Esophagus muscularis mucosa (tissue), 4 donors: ENCODE results near the gene NRP1. TPM values are rescaled to one million over a fixed set of nuclear protein-coding genes. Genes with fewer than 3 reads are reported as not detected.

Experiments
- DNase-seq: peaks from one replicate; pipeline ENCODE4 v3.0.0-alpha.2; 2017; ENCODE audit errors: extremely low spot score
- H3K27ac ChIP-seq, 4 donors: fragments of 200-600 bp; sonication (generic); replicated peaks in 1 of 4; 1 replicate in 3 of 4; 2 replicates in 1 of 4; pipeline ENCODE4 v1.5.1; 2016 to 2019; ENCODE audit warnings: mild to moderate bottlenecking in 1 of 4
- H3K27me3 ChIP-seq, 4 donors: fragments of 200-600 bp; sonication (generic); one replicate each; pipeline versions ENCODE4 v1.5.1 to v1.6.0; 2016 to 2019
- H3K36me3 ChIP-seq, 4 donors: fragments of 200-600 bp; sonication (generic); one replicate each; pipeline ENCODE4 v1.5.1; 2016 to 2019
- H3K4me1 ChIP-seq, 4 donors: fragments of 200-600 bp; sonication (generic); one replicate each; pipeline ENCODE4 v1.5.1; 2016 to 2019
- H3K4me3 ChIP-seq, 4 donors: fragments of 200-600 bp; sonication (generic); 1 replicate in 2 of 4; 2 replicates in 2 of 4; pipeline ENCODE4 v1.5.1; 2016 to 2019; ENCODE audit warnings: mild to moderate bottlenecking in 4 of 4, moderate library complexity in 1 of 4
- H3K9me3 ChIP-seq, 4 donors: fragments of 200-600 bp; sonication (generic); 1 replicate in 3 of 4; 2 replicates in 1 of 4; pipeline ENCODE4 v1.5.1; 2016 to 2019
- EP300 ChIP-seq: sonication (generic); formaldehyde crosslinking; IDR thresholded peaks from one replicate; pipeline ENCODE4 v1.6.1; 2017; ENCODE audit warnings: antibody characterized with exemption
- POLR2A ChIP-seq: fragments of 450-650 bp; IDR thresholded peaks from one replicate; pipeline ENCODE4 v1.6.1; 2017; ENCODE audit warnings: antibody characterized with exemption, moderate library complexity, mild to moderate bottlenecking, low read depth
- POLR2AphosphoS5 ChIP-seq, 2 donors: sonication (generic); formaldehyde crosslinking; IDR thresholded peaks; one replicate each; pipeline ENCODE4 v1.6.1; 2017; ENCODE audit warnings: antibody characterized with exemption in 2 of 2
- WGBS: methylation state at CpG from one replicate; pipeline ENCODE4 v1.1.5; 2018; 5-methylcytosine and 5-hydroxymethylcytosine counted together
- intact Hi-C: fragments of 100-400 bp; cut with DNase I; formaldehyde crosslinking; loops from one replicate; pipeline ENCODE4 v1.15.1; 2023
- total RNA-seq, 4 donors: library from RNA; depleted of rRNA; stranded (reverse); fragments of >200 nt; gene quantifications; one replicate each; pipeline versions ENCODE4 v1.1.0 to v1.2.1, GENCODE V29; 2016
- TF ChIP-seq, protein P1 (sequence below), 3 experiments: fragments of 200-600 bp in 2 of 3; fragments of 450-650 bp in 1 of 3; sonication (generic) in 2 of 3; IDR thresholded peaks; one replicate each; pipeline ENCODE4 v1.5.1; 2017 to 2019; ENCODE audit warnings: antibody characterized with exemption in 3 of 3, mild to moderate bottlenecking in 2 of 3, moderate library complexity in 1 of 3

NRP1 gene
- total RNA-seq, 4 donors from 2014 or later, result 36.5 to 64.4 (median 54.1) TPM

DNA sequence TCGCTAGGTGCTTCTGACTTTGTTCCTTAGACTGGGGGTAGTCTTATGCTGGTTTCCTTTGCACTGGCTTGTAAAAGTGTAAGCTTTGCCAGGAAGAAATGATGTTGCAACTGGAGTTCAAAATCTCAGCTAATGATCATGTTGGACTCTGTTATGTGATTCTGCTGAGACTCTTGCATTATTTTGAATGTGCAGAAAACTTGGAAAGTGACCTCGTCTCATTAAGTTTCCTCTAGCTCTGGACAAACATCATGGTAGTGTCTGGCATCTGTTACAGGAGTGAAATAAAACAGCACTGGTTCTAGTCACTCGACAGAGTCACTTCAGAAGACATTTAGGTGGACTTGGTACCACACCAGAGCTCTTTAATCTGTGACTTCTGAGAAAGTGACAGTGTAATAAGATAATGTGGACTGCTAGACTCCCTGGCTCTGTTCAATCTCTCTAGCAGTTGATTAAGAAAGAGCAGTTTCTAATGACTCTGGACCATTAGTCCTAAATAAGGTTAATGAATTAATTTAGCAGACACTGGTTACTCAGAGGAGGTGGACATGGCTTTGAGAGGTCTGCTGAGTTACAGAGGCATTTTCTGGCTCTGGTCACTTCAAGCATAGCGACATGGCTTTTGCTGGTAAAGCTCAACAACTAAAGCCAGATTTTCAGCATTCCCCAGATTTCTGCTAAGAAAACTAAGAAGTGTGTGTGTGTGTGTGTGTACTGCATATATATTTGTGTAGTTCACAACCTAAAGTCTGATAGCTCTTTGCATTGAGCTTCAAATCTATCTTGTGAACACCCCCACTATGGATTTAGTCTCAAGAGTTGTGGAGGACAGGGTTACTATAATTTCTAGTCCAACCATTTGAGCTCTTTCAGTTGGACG is 2.0 kb downstream of the NRP1 start:
- H3K27ac ChIP-seq, result peak overlapping the region; percentile 90 to 95 (median 92)
- no peak for DNase-seq
- no peak for TF ChIP-seq EP300
- TF ChIP-seq POLR2A, result no peak
- peaks cover 0 to 21% (median 9%) of the 10 kb centered on the region in 4 donors for H3K36me3 ChIP-seq
- H3K27me3 ChIP-seq, result no peaks in the 10 kb centered on the region
- peak overlapping the region; percentile 74 to 95 (median 84) for H3K4me3 ChIP-seq
- peaks cover 26 to 69% (median 59%) of the 10 kb centered on the region in 4 donors for H3K4me1 ChIP-seq
- no peaks in the 10 kb centered on the region for H3K9me3 ChIP-seq
- intact Hi-C loops, result loop anchor here (2.0 to 5.0 kb wide), 3 partner anchors 140 to 1305 kb away; no protein-coding TSS in a partner anchor
- WGBS, result 20% methylated on average over 5 of the region's 5 CpGs

DNA sequence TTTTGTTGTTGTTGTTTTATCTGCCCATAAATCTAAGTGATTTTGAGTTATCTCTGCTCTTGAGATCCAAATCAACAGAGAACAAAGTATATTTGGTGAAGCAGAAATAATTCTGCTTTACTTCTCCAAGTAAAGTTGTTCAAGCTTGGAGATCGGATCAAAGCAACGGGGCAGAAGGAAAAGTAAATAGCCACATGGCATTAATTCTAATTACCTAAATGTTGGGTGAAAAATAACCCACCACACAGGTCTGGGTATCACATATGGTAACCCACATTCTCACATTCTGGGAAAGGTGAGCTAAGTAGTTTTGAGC is 3.1 kb downstream of the NRP1 start:
- WGBS, result 43% methylated on average over 2 of the region's 2 CpGs
- no peak for TF ChIP-seq POLR2AphosphoS5 (IDR thresholded peaks at IDR 0.05)
- TF ChIP-seq, protein P1, sequence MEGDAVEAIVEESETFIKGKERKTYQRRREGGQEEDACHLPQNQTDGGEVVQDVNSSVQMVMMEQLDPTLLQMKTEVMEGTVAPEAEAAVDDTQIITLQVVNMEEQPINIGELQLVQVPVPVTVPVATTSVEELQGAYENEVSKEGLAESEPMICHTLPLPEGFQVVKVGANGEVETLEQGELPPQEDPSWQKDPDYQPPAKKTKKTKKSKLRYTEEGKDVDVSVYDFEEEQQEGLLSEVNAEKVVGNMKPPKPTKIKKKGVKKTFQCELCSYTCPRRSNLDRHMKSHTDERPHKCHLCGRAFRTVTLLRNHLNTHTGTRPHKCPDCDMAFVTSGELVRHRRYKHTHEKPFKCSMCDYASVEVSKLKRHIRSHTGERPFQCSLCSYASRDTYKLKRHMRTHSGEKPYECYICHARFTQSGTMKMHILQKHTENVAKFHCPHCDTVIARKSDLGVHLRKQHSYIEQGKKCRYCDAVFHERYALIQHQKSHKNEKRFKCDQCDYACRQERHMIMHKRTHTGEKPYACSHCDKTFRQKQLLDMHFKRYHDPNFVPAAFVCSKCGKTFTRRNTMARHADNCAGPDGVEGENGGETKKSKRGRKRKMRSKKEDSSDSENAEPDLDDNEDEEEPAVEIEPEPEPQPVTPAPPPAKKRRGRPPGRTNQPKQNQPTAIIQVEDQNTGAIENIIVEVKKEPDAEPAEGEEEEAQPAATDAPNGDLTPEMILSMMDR (IDR thresholded peaks at IDR 0.05), result no peak
- TF ChIP-seq POLR2A, result no peak
- TF ChIP-seq EP300, result no peak
- Histone ChIP-seq H3K27me3 (no peaks in the 10 kb centered on the region), H3K27ac (peak overlapping the region; percentile 90 to 95 (median 92)), H3K9me3 (no peaks in the 10 kb centered on the region), H3K4me3 (peak overlapping the region; percentile 74 to 95 (median 84)), H3K4me1 (peaks cover 34 to 69% (median 65%) of the 10 kb centered on the region in 4 donors), H3K36me3 (peaks cover 0 to 21% (median 9%) of the 10 kb centered on the region in 4 donors)
- no peak for DNase-seq
- intact Hi-C loops, result loop anchor here (5.0 kb wide), 2 partner anchors 161 to 1306 kb away; no protein-coding TSS in a partner anchor

DNA sequence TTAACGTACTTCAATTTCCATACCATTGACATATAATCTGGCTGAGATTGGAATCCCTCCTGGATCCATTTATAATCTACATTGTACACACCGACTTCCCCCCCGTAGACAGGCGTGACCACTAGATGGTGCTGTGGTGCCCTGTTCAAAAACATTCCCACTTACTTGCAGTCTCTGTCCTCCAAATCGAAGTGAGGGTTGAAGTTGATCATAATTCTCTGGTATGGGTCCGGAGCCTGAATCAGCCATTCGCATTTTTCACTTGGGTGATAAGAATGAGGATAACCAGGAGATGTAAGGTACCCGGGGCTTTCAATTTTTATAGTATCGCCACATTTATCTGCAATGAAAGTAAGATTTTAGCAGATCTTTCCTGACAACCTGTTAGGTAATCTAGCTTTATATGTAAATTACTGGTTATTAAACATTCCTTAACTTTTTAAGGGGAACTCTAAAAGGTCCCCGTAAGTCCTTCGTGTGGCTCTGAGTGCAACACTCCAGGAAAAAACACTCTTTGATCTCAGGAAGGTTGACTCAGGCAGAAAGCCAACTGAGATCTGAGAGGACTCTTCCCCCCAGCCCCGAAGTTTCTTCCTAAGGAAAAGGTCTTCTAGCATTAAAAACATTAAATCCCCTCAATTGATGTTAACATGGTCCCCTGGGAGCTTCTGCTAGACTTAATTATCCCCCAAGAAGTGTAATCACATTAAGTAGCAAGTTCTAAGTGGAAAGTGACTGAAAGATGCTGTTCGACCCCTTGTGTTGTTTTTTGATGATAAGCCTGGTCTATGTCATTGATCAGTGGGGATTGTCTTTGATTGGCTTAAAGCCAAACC is 3.7 kb downstream of the NRP1 start:
- no peaks in the 10 kb centered on the region for H3K9me3 ChIP-seq
- TF ChIP-seq EP300, result no peak
- TF ChIP-seq POLR2A, result no peak
- TF ChIP-seq, protein P1 (IDR thresholded peaks at IDR 0.05), result peak; percentile 86 to 90 (median 89)
- TF ChIP-seq POLR2AphosphoS5 (IDR thresholded peaks at IDR 0.05), result peak; percentile 25 to 26
- H3K4me3 ChIP-seq, result peak overlapping the region; percentile 74 to 95 (median 84)
- peak overlapping the region; percentile 90 to 95 (median 92) for H3K27ac ChIP-seq
- DNase-seq, result no peak
- peaks cover 0 to 21% (median 9%) of the 10 kb centered on the region in 4 donors for H3K36me3 ChIP-seq
- intact Hi-C loops, result loop anchor here (5.0 kb wide), 2 partner anchors 162 to 1307 kb away; no protein-coding TSS in a partner anchor
- no peaks in the 10 kb centered on the region for H3K27me3 ChIP-seq
- peaks cover 35 to 71% (median 70%) of the 10 kb centered on the region in 4 donors for H3K4me1 ChIP-seq
- 10% methylated on average over 13 of the region's 13 CpGs for WGBS

DNA sequence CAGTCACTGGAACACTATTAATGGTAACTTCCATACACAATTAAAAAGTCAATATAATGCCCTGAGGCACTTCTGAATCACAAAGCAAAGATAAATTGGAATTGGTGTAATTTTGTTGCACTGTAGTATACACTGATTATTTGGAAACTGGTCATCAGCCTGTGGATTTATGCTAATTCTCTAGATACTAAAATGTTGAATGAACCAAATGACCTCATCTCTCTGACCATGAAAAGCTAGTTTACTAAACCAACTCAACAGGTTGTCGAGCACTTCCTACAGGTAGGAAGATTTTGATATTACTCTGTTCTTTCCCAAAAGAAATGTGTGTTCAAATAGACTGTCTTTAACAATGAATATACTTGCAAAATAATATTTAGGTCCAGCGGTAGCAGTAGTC is 5.3 kb downstream of the NRP1 start:
- peak overlapping the region in 2 of 4 donors; percentile 34 to 91 for H3K27ac ChIP-seq
- TF ChIP-seq EP300 (no peak), POLR2AphosphoS5 (IDR thresholded peaks at IDR 0.05) (no peak), POLR2A (no peak)
- TF ChIP-seq, protein P1 (IDR thresholded peaks at IDR 0.05), result no peak

More for the DNA sequence above, 5.3 kb downstream of the NRP1 start:
- no peak overlapping the region for H3K4me3 ChIP-seq
- peaks cover 0 to 22% (median 9%) of the 10 kb centered on the region in 4 donors for H3K36me3 ChIP-seq
- WGBS, result 78% methylated on average over 2 of the region's 2 CpGs
- H3K9me3 ChIP-seq, result no peaks in the 10 kb centered on the region
- DNase-seq, result no peak
- H3K27me3 ChIP-seq, result no peaks in the 10 kb centered on the region
- H3K4me1 ChIP-seq, result peaks cover 49 to 85% (median 79%) of the 10 kb centered on the region in 4 donors
- intact Hi-C loops, result no loop called here
